ENCODE data around the gene DGKI.

GRCh38 chr7:137772316-137772715 lies 74.5 kb downstream of the DGKI start:
- no peak for TF ChIP-seq CTCF (IDR thresholded peaks at IDR 0.05)
- TF ChIP-seq POLR2A (IDR thresholded peaks at IDR 0.05), result no peak
